ENCODE measurements around the gene LRRC56. TPM values are rescaled to one million over a fixed set of nuclear protein-coding genes. Genes with fewer than 3 reads are reported as not detected.

The LRRC56 gene
- total RNA-seq, 1 experiment from 2014 or later: 3.4 TPM

DNA sequence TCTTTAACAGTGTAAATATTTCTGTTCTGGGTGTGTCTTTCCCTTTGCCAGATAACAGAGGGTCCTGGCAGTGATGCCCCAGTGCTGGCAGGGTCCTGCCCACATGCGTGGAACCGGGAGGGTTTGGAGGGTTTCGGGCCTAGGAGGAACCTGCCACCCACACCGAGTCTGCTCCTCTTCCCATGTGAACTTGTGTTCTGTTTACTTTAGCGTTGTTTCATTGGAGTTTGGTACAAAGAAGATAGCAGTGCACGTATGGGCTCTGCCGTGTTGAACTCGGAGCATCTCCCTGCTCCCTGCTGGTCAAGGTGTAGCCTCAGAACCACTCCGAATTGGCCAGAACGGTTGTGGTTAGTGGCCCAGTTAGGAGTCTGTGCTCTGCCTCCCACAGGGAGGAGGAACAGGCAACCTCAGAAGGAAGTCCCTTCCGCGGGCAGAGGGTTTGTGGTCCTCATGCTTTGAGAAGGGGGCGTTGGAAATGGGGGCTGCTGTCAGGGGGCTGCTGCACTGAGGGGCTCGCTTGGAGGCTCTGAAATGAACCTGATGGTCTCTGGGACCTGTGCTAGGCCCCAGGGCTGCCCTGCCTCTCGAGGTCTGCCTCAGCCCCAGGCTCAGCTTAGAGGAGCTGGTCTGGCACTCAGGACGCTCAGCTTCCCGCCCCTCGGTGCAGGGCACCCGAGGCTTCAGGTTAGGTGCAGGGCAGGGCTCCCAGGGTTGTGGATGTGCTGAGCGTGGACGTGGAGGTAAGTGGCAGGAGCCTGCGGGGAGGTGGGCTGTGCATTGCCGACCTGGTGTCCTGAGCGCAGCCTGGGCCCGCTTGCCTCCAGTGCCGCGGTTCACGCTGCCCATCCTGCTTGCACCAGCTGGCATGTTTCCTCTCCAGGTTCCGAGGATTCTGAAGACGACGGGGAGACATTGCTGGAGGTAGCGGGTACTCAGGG is 49.3 kb downstream of the LRRC56 start:
- Mint-ChIP-seq H3K27me3 (ENCODE audit: low read depth) (no peaks in the 10 kb centered on the region), H3K4me1 (no peaks in the 10 kb centered on the region), H3K9me3 (no peaks in the 10 kb centered on the region), H3K27ac (peak overlapping the region; percentile 29; the same call in 1 of the 2 replicates), H3K4me3 (no peak overlapping the region), H3K36me3 (peaks cover 55% of the 10 kb centered on the region)
- TF ChIP-seq USF2 (CRISPR knock-in tag; IDR thresholded peaks at IDR 0.05) (no peak), NR1H2 (CRISPR knock-in tag; IDR thresholded peaks at IDR 0.05) (no peak), ELF4 (CRISPR knock-in tag; IDR thresholded peaks at IDR 0.05; ENCODE audit: low read depth) (no peak), EMX1 (CRISPR knock-in tag; IDR thresholded peaks at IDR 0.05) (no peak), TCF7 (CRISPR knock-in tag; IDR thresholded peaks at IDR 0.05; ENCODE audit: low read depth) (no peak)
- TF ChIP-seq, protein P1, sequence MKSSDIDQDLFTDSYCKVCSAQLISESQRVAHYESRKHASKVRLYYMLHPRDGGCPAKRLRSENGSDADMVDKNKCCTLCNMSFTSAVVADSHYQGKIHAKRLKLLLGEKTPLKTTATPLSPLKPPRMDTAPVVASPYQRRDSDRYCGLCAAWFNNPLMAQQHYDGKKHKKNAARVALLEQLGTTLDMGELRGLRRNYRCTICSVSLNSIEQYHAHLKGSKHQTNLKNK (CRISPR knock-in tag; IDR thresholded peaks at IDR 0.05): no peak
- TF ChIP-seq, protein P2, sequence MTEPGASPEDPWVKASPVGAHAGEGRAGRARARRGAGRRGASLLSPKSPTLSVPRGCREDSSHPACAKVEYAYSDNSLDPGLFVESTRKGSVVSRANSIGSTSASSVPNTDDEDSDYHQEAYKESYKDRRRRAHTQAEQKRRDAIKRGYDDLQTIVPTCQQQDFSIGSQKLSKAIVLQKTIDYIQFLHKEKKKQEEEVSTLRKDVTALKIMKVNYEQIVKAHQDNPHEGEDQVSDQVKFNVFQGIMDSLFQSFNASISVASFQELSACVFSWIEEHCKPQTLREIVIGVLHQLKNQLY (CRISPR knock-in tag; IDR thresholded peaks at IDR 0.05): no peak
- no peak for DNase-seq (ENCODE audit: low spot score)
- ATAC-seq: no peak
- ChIA-PET CTCF (no interaction called here), POLR2A (no interaction called here)

- ATAC-seq (no peak), DNase-seq (ENCODE audit: low spot score) (no peak)
- POLR2A ChIA-PET: no interaction called here
- TF ChIP-seq, protein P3, sequence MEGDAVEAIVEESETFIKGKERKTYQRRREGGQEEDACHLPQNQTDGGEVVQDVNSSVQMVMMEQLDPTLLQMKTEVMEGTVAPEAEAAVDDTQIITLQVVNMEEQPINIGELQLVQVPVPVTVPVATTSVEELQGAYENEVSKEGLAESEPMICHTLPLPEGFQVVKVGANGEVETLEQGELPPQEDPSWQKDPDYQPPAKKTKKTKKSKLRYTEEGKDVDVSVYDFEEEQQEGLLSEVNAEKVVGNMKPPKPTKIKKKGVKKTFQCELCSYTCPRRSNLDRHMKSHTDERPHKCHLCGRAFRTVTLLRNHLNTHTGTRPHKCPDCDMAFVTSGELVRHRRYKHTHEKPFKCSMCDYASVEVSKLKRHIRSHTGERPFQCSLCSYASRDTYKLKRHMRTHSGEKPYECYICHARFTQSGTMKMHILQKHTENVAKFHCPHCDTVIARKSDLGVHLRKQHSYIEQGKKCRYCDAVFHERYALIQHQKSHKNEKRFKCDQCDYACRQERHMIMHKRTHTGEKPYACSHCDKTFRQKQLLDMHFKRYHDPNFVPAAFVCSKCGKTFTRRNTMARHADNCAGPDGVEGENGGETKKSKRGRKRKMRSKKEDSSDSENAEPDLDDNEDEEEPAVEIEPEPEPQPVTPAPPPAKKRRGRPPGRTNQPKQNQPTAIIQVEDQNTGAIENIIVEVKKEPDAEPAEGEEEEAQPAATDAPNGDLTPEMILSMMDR (IDR thresholded peaks at IDR 0.05): no peak
- TF ChIP-seq, protein P4, sequence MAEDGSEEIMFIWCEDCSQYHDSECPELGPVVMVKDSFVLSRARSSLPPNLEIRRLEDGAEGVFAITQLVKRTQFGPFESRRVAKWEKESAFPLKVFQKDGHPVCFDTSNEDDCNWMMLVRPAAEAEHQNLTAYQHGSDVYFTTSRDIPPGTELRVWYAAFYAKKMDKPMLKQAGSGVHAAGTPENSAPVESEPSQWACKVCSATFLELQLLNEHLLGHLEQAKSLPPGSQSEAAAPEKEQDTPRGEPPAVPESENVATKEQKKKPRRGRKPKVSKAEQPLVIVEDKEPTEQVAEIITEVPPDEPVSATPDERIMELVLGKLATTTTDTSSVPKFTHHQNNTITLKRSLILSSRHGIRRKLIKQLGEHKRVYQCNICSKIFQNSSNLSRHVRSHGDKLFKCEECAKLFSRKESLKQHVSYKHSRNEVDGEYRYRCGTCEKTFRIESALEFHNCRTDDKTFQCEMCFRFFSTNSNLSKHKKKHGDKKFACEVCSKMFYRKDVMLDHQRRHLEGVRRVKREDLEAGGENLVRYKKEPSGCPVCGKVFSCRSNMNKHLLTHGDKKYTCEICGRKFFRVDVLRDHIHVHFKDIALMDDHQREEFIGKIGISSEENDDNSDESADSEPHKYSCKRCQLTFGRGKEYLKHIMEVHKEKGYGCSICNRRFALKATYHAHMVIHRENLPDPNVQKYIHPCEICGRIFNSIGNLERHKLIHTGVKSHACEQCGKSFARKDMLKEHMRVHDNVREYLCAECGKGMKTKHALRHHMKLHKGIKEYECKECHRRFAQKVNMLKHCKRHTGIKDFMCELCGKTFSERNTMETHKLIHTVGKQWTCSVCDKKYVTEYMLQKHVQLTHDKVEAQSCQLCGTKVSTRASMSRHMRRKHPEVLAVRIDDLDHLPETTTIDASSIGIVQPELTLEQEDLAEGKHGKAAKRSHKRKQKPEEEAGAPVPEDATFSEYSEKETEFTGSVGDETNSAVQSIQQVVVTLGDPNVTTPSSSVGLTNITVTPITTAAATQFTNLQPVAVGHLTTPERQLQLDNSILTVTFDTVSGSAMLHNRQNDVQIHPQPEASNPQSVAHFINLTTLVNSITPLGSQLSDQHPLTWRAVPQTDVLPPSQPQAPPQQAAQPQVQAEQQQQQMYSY (CRISPR knock-in tag; IDR thresholded peaks at IDR 0.05): no peak
- TF ChIP-seq IRF1 (CRISPR knock-in tag; IDR thresholded peaks at IDR 0.05) (no peak), CBFB (CRISPR knock-in tag; IDR thresholded peaks at IDR 0.05; ENCODE audit: low read depth) (no peak)
- H3K4me3 Mint-ChIP-seq: no peak overlapping the region
- H3K27me3 Mint-ChIP-seq (ENCODE audit: low read depth): no peaks in the 10 kb centered on the region
- CTCF ChIA-PET: no interaction called here
- peaks cover 54% of the 10 kb centered on the region for H3K36me3 Mint-ChIP-seq
- no peak overlapping the region for H3K27ac Mint-ChIP-seq
- no peaks in the 10 kb centered on the region for H3K9me3 Mint-ChIP-seq
- no peaks in the 10 kb centered on the region for H3K4me1 Mint-ChIP-seq
These were observed 50.2 kb downstream of the LRRC56 start for GRCh38 chr11:587546-587945.

- ATAC-seq (no peak), DNase-seq (ENCODE audit: low spot score) (no peak)
- H3K27me3 Mint-ChIP-seq (ENCODE audit: low read depth): no peaks in the 10 kb centered on the region
- no peaks in the 10 kb centered on the region for H3K9me3 Mint-ChIP-seq
- peaks cover 59% of the 10 kb centered on the region for H3K36me3 Mint-ChIP-seq
- no peak overlapping the region for H3K4me3 Mint-ChIP-seq
- H3K27ac Mint-ChIP-seq: no peak overlapping the region
- TF ChIP-seq, protein P5, sequence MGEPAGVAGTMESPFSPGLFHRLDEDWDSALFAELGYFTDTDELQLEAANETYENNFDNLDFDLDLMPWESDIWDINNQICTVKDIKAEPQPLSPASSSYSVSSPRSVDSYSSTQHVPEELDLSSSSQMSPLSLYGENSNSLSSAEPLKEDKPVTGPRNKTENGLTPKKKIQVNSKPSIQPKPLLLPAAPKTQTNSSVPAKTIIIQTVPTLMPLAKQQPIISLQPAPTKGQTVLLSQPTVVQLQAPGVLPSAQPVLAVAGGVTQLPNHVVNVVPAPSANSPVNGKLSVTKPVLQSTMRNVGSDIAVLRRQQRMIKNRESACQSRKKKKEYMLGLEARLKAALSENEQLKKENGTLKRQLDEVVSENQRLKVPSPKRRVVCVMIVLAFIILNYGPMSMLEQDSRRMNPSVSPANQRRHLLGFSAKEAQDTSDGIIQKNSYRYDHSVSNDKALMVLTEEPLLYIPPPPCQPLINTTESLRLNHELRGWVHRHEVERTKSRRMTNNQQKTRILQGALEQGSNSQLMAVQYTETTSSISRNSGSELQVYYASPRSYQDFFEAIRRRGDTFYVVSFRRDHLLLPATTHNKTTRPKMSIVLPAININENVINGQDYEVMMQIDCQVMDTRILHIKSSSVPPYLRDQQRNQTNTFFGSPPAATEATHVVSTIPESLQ (CRISPR knock-in tag; IDR thresholded peaks at IDR 0.05): no peak
- TF ChIP-seq RORB (CRISPR knock-in tag; IDR thresholded peaks at IDR 0.05) (no peak), NFATC4 (CRISPR knock-in tag; IDR thresholded peaks at IDR 0.05) (no peak), GABPB1 (CRISPR knock-in tag; IDR thresholded peaks at IDR 0.05) (peak; percentile 97)
- H3K4me1 Mint-ChIP-seq: no peaks in the 10 kb centered on the region
- CTCF ChIA-PET: no interaction called here
- POLR2A ChIA-PET: no interaction called here
These were observed 50.7 kb downstream of the LRRC56 start for GRCh38 chr11:587978-588380.
